Endothelial cell of umbilical vein (primary cell): ENCODE results near the gene SMPD1.
A peak's percentile ranks its signal among the peaks of the same experiment; 100 is the strongest.

Experiments used
- CTCF ChIP-seq, 2 donors: IDR thresholded peaks; 1 replicate in 1 of 2; 2 replicates in 1 of 2; pipeline ENCODE4 v1.5.1; 2011; ENCODE audit warnings: low read length in 2 of 2, mild to moderate bottlenecking in 2 of 2, moderate library complexity in 2 of 2, control low read depth in 1 of 2, inconsistent platforms in 1 of 2, low read depth in 1 of 2; ENCODE audit not compliant: insufficient read depth in 1 of 2; ENCODE audit errors: extremely low read depth in 1 of 2
- JUN ChIP-seq: IDR thresholded peaks from 2 replicates; pipeline ENCODE4 v1.6.1; 2011; ENCODE audit warnings: borderline replicate concordance, low read depth; ENCODE audit not compliant: insufficient read length, insufficient read depth
- POLR2A ChIP-seq: IDR thresholded peaks from 2 replicates; pipeline ENCODE4 v1.6.1; 2012; ENCODE audit warnings: low read depth, mild to moderate bottlenecking, control low read depth, low read length

- TF ChIP-seq CTCF (IDR thresholded peaks at IDR 0.05; ENCODE audit: extremely low read depth in 1 of 2, insufficient read depth in 1 of 2, low read depth in 1 of 2, low read length in 2 of 2) (no peak), POLR2A (peak; percentile 13), JUN (no peak)
Measured at GRCh38 chr11:6393989-6394670, 3.9 kb downstream of the SMPD1 start.
